GM18873 (cell line): ENCODE results near the gene NSD1.
"Not testable (repeated sequence)": the region's sequence is repeated elsewhere in the genome, so short reads cannot be mapped to it uniquely, and the experiment has no call there.

Experiments used
- ATAC-seq: cut with Tn5 transposase; IDR thresholded peaks from one replicate; pipeline ENCODE4 v1.9.1; 2021; ENCODE audit warnings: mild to moderate bottlenecking, moderate library complexity, moderate number of reproducible peaks; ENCODE audit not compliant: unreplicated experiment, low FRiP score

Gene NSD1

DNA sequence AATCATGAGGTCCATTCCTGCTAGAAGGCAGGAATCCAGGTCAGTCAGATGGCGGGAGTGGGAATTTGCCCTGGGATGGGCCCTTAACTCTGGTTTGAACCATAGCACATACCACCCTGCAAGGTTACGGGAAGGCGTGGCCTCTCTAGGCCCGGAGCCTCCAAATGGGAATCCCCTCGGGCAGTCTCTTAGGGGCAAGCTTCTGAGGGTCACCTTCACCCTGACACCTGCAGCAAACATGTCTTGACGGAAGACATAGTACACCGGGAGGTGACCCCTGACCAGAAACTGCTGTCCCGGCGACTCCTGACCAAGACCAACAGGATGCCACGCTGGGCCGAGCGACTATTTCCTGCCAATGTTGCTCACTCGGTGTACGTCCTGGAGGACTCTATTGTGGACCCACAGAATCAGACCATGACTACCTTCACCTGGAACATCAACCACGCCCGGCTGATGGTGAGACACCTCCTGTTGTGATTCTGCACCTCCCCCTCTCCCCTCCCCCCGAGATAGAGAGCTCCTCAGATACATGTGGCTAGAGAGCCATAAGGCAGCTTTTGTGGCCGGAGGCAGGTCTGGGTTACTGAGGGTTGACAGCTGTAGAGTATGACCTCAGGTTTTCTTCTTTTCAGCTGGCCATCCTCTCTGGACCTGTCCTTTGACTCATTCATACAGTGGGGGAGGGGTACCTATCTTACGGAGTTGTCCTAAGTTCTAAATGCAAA, 171.0 kb downstream of the NSD1 start:
- ATAC-seq: no peak

DNA sequence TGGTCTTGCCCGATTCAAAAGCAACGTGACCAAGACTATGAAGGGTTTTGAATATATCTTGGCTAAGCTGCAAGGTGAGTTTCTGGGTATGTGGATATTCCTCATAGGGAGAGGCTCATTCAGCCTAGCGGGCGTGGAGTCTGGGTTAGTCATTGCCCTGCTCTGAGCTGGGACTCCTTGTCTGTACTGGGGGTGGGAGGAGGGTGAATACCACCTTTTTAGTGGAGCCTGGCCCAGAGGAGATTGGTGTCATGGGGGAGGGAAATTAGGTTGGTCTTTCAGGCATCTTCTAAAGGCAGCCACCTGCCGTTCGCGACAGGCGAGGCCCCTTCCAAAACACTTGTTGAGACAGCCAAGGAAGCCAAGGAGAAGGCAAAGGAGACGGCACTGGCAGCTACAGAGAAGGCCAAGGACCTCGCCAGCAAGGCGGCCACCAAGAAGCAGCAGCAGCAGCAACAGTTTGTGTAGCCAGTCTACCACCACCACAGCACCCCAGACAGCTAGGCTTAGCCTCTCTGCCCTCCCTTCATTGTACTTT, 172.6 kb downstream of the NSD1 start:
- ATAC-seq: not testable (repeated sequence)

DNA sequence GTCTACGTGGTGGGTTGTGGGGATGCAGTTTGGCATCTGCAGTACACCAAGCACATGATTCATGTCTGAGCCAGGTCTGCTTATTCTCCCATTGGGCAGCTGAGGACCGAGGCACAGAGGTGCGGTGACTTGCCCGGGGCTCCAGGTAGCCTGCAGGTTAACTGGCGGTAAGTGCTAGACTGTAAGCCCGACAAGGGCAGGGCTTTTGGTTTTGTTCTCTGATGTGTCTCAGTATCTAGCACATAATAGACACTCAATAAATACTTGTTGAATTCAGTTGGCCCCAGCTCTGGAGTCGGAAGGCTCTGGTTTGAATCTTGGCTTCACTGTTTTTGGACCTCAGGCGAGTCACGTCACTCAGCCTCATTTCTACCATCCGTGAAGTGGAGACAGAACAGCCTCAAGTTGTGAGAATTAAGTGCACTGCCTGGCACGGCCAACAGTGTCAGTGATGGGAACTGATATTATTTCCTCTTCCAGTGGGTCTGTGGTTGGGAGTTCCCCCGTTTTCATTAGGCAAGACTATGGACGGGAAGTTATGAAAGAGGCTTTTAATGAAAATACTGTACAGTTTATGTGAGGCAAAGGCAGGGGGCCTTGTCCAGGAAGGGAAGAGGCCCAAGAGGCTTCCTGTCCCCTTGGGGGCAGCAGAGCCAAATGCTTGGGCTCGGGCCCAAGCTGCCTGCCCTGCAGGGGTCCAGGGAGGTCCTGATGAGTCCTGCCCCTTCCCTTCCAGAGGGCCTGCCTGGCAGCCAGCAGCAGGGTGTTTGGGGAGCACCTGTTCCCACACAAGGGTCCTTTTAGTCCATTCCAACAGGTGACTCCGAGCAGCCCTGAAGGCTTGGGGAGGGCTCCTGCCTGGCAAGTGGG, 173.3 kb downstream of the NSD1 start:
- ATAC-seq: no peak

DNA sequence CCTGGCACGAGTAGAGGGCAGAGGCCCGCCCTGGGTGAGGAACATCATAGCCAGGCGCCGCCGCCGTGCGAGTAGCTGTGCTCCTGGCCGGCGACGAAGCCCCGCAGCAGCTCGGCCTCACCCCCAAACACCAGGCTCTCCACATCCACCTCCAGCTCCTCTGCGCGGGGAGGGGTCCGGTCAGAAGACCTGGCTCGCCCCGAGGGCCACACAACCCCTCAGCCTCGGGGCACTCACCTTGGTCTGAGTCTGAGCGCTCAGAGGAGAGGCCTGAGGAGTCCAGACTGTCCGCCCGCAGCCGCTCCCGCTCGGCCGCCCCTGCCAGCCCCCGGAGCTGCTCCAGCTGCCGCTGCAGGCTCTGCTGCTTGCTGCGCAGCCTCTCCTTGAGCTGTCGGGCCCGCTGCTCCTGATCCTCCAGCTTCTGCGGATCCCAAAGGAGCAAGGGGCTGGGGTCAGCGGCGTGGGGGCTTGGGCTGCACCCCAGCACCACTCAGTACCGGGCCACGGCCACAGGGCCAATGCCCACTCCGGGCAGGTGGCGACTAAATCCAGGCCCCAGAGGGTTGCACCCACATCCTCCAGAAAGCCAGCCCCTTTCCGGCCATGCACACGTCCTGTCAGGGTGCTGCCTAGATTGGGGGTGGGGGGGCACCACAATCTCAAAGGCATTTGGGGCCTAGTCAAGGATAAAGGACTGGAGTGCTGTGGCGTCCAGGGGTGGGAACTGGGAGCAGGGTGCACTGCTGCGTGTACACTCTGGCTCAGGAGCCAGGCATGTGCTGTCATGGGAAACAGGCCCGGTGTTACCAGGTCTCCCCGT, 174.2 kb downstream of the NSD1 start:
- ATAC-seq: no peak

DNA sequence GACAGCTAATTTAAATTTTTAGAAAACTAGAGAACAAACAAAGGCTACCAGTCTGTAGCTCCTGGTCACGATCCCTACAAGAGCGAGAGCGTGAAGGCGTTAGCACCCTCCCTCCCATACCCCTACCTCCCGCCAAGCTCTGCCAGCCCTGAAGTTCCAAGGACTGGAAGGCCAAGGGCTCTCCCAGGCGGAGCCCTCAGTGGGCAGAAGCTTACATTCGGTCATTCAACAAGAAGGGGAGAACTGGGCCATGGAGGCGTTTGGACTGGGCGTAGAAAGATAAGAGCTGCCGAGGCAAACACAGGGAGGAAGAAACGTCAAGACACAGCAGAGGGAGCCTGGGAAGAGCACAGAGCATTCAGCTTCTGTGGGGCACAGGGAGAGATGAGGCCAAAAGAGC, 175.2 kb downstream of the NSD1 start:
- no peak for ATAC-seq

DNA sequence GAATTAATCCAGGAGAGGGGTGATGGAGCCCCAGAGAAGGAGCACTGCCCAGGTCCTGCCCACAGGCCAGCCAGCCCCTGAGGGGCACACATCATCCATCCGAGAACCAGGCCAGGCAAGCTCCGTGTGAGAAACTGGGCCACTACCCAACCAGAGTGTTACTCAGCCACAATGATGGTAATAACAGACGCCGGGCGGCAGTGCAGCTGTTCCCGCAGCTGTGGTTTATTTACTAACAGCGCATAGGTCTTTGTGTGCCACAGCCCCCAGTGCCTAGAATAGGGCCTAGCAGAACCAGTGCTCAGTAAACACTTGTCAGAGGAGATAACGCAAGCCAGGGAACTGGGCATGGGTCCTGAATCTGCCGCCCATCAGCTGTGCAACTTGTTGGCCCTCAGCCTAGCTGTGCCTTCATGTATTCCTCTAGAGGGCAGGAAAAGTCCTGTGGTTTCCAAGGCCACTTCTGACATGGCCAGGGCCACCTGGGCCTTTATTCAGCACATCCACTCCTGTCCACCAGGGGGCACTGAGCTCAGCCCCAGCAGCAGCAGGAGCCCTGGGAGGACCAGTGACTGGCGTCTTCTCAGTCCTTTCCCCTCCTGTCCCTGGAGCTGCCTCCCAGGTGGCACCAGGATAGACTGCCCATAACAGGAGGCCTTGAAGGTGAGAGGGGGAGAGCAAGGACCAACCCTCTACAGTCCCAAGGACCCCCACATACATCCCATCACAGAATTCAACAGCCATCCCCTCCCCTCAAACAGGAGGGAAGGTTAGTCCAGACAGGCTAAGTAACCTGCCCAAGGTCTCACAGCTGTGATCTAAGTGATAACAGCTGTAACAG, 176.0 kb downstream of the NSD1 start:
- ATAC-seq: no peak

DNA sequence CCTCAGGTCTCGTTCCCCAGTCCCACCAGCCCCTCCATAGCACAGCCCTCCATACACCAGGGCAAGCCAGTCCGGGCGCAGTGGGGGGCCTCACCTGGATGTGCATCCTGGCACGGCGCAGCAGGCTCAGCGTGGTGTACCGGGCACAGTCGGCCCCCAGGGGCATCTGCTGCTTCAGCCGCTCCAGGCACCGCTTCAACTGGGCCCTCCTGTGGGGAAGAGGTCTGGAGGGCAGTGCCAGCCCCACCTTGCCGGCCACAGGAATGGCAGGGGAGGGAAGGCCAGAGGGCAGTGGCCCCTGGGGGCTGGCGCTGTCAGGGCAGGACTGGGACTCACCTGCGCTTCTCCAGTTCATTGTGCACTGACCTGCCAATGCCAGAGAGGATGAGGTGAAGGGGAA, 176.8 kb downstream of the NSD1 start:
- ATAC-seq: no peak

DNA sequence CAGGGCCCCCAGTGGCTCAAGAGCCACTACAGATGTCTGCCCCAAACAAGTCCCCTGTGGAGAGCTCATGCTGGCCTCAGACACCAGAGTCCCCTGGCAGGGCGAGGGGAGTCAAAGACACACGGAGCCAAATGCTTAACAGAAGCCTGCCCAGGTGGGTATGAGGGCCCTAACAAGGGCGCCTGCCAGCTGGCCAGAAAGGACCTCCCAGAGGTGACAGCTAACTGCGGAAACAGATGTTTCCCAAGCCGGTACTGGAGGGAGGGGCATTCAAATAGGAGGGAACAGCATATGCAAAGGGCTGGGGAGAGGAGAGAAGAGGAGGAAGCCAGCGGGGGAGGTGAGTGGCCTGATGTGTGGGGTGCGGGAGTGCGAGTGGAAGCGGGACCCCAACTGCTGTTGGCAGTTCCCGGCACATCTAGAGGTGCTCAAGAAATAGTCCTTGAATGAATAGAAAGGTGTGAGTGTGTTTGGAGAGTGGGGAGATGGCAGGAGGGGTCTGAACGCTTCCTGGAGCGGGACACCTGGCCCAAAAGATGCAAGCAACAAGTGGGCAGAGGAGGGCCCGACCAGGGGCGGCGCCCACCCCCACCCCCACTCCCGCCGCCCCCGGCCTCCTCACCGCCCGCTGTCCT, 177.3 kb downstream of the NSD1 start:
- ATAC-seq: no peak

DNA sequence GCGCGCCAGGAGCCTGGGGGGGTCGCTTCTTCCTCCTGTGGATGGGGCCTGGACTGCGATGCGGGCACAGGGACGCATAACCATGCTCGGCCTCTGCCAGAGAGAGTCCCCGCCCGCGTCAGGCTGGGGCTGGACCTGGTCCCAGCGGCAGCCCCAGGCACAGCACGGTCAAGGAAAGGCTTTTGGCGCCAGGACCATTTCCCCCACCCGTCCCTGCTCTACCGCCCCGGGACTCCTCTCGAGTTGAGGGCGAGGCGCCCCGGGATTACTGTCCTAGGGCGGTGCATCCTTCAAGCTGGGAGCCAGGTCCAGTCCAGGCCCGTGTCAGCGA, 177.8 kb downstream of the NSD1 start:
- peak; percentile 11 for ATAC-seq

DNA sequence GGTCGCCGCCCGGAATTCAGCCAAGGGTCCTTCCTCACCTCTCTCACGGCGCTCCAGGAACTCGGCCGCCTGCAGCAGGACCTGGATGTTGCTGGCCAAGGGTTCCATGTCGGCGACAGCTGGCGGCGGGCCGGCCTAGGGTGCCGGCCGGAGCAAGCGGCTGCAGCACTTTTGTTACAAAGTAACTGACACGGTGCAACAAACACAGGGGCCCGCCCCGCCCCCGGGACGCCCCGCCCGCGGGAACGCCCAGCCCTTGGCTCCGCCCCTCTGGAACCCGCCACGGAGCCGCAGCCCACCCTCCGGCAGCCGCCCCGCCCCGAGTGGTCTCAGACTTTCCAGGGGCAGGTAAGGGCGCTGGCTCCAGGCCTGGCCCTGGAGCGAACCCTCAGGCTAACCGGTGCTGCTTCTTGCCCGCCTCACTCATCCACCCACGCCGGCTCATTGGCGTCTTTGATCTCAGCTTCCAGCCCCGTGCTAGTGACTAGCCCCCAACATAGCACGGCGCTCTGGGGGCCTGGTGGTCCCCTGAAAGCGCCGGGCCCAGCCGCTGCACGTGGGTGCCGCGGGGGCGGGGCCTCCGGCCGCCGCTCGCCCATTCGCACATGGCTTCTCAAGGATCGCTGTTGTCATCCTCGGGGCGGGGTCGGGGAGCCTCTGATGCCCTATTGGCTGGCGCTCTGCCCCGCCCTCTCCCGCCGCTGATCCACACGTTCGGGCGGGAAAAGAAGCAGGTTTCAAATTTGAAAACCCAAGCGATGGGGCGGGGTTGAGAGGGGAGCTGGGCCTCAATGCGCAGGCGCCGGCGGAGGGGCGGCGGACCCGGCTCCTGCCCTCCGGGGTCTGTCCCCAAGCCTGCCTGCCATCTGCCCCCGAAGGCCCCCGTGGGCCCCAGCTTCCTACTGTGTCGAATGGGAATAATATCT, 178.4 kb downstream of the NSD1 start, which contains the start of gene MXD3:
MXD3 (minus strand) TSS at position 176 of the 926 bp plus-strand sequence; CDS start at position 108, 68 bp downstream.
- ATAC-seq: peak; percentile 54

DNA sequence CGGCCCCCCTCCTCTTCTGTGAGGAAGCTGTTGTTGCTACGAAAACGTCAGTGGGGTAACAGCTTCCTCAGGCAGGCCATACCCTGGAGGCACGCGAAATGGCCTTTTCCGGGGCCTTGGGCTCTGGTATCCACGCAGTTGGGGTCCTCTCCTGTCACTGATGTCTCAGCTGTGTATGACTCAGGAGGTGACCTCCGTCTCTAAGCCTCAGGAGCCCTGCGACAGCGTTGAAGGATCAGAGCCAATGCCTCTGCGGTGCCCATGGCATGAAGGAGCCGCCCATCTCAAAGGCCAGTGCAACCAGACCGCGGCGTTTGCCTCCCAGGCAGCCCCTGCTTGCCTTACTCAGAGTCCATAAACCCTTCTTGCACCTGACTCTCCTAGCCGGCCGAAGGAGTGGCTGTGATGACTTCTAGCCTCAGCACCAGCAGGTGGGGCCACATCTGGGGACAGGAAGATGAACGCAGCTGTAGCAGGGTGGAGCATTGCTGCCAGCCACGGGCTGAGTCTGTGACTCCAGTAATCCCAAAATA, 179.1 kb downstream of the NSD1 start:
- peak; percentile 18 for ATAC-seq

DNA sequence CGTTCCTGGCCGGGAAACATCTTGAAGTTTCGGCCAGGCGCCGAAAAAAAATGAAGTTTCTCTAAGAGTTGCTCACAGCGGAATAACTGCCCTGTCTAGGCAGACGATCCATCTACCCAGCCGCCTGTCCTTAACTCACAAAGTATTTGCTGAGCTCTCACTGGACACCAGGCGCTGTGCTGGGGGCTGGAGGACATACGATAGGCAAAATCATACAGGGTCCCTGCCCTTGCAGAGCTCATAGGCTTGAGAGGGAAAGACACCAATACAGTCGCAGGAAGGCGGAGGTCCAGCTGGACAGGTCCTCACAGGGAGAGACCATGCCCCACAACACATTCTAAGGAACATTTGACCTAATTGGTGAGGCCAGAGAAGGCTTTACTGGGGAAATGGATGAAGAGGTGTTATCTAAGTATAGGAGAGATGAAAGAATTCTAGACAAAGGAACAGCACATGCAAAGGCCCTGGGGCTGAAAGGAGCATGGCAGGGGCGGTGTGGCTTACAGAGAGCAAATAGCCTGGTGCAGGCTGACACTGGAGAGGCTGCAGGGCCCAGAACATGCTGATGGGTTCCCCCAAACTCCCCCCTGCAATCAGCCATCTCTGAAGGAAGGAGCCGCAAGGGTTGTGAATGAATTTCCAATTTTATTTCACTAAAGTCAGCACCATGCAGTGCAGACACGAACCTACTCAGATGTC, 180.1 kb downstream of the NSD1 start:
- no peak for ATAC-seq

DNA sequence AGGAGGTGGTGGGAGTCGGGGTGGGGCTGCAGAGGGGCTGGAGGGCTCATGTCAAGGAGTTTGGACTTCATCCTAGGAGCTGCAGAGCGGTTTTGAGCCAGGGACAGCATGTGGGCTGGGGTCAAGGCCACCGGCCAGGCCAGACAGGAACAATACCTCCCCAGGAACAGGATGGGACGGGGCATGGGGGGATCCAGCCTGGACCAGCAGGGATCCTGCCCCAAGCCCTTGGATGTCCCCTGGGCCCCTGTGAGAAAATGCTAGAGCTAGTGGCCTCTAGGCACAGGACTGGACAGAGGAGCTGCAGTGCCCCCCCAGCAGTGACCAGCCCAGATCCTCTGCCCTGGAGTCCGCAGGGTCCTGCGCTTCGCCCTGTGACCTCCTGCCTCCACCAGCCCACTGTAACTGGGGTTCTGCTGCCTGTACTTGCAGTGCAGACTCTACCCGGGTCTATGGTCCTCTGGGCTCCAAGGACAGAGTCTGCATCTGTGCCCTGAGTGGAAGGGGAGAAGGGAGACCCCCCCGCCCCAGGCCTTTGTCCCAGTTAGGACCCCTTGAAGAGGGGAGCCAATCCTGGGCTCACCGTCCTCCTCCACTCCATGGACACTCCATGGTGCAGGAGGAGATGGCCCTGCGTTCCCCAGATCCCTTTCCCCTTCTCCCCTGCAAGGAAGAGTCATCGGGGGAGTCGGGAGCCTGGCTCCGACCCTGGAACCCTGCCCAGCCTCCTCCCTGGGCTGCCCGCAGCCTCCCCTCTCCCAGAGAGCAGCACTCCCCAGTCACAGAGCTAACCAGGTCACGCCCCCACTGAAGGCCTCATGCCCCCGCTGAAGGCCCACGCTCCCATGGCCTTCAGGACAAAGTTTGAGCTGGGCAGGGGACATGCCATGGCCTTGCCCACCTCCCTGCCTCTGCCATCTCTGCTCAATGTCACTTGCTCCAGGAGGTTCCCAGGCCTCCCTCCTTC, 181.1 kb downstream of the NSD1 start:
- no peak for ATAC-seq

DNA sequence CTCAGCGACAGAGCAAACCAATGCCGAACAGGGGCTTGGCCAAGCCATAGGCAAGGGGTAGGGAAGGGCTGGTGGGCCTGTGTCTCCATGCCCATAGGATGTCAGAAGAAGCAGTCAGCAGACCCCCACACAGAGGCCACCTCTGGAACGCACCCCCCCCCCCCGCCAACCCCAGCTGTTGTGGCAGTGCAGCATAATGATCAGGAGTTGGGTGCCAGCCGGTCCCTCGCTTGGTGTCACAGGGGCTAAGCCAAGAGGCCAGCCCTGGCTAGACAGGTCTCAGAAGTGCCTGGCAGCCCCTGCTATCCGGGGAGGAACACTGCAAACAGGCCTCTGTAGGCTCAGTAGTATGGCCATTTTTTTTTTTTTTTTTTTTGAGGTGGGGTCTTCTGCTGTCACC, 181.8 kb downstream of the NSD1 start:
- ATAC-seq: no peak

DNA sequence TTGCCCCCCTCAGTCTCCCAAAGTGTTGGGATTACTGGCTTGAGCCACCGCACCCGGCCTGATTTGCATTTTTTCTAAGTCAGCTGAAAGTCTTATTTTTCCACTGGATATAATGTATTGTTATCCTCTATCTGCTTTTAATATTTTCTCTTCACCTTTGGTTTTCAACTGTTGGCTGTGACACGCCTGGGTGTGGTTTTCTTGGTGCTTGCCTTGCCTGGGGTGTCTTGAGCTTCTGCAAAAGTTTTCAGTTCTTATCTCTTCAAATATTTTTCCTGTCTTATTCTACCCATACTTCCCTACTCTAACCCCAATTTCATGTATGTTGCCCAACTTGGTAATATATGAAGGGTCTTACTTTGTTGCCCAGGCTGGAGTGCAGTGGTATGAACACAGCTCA, 182.4 kb downstream of the NSD1 start:
- no peak for ATAC-seq

DNA sequence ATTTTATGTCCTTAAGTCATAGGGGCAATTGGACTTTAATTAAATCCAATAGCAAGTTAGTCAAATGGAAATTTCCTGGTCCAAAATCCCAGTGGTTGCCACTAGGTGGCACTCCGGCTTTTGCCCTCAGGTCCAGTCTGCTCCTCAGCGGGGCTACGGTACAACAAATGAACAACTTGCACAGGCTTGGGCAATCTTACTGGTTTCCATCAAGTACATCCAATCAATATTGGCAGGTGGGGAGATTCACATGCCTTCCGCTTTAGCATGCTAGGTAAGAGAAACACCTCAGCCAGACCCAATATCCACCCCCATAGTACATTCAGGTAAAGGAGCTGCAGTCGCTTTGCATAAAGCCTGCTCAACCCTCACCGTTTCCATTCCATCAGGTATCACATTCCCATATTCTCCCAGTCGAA, 184.4 kb downstream of the NSD1 start:
- no peak for ATAC-seq
